Spleen (tissue), 11 donors: ENCODE data around the gene DYSF. TPM values are rescaled to one million over a fixed set of nuclear protein-coding genes. Genes with fewer than 3 reads are reported as not detected.

Experiments
- DNase-seq: peaks from one replicate; pipeline ENCODE4 v3.0.0-alpha.2; 2020
- H3K27ac ChIP-seq, 8 donors: fragments of 200-600 bp; sonication (generic) in 7 of 8; 1 replicate in 4 of 8; 2 replicates in 4 of 8; pipeline versions ENCODE4 v1.5.0 to v1.8.0; 2016 to 2021; ENCODE audit warnings: inconsistent platforms in 4 of 8, mild to moderate bottlenecking in 4 of 8, moderate library complexity in 1 of 8
- H3K27me3 ChIP-seq, 7 donors: fragments of 200-600 bp; sonication (generic) in 6 of 7; replicated peaks in 1 of 7; 1 replicate in 4 of 7; 2 replicates in 3 of 7; pipeline versions ENCODE4 v1.5.0 to v1.8.0; 2016 to 2021; ENCODE audit warnings: inconsistent platforms in 3 of 7, mild to moderate bottlenecking in 1 of 7
- H3K36me3 ChIP-seq, 6 donors: fragments of 200-600 bp; sonication (generic) in 5 of 6; 1 replicate in 4 of 6; 2 replicates in 2 of 6; pipeline versions ENCODE4 v1.5.0 to v1.8.0; 2016 to 2021; ENCODE audit warnings: inconsistent platforms in 2 of 6
- H3K4me1 ChIP-seq, 6 donors: fragments of 200-600 bp; sonication (generic) in 5 of 6; 1 replicate in 3 of 6; 2 replicates in 3 of 6; pipeline versions ENCODE4 v1.5.0 to v1.8.0; 2016 to 2021; ENCODE audit warnings: inconsistent platforms in 3 of 6
- H3K4me3 ChIP-seq, 8 donors: fragments of 200-600 bp; sonication (generic) in 7 of 8; 1 replicate in 4 of 8; 2 replicates in 4 of 8; pipeline versions ENCODE4 v1.5.0 to v1.8.0; 2016 to 2021; ENCODE audit warnings: inconsistent platforms in 4 of 8, mild to moderate bottlenecking in 4 of 8, moderate library complexity in 2 of 8
- H3K9me3 ChIP-seq, 8 donors: fragments of 200-600 bp; sonication (generic) in 7 of 8; 1 replicate in 4 of 8; 2 replicates in 4 of 8; pipeline versions ENCODE4 v1.5.0 to v1.8.0; 2016 to 2021; ENCODE audit warnings: inconsistent platforms in 4 of 8
- POLR2A ChIP-seq, 3 donors: fragments of 450-650 bp; IDR thresholded peaks; one replicate each; pipeline ENCODE4 v1.5.1; 2017; ENCODE audit warnings: antibody characterized with exemption in 3 of 3, mild to moderate bottlenecking in 1 of 3
- POLR2AphosphoS5 ChIP-seq, 3 donors: sonication (generic); formaldehyde crosslinking; IDR thresholded peaks; one replicate each; pipeline ENCODE4 v1.5.1; 2017; ENCODE audit warnings: antibody characterized with exemption in 3 of 3
- WGBS, 5 donors: extraction: QIAGEN DNeasy Blood & Tissue Kit in 3 of 5; methylation state at CpG; one replicate each; pipeline versions ENCODE4 v1.1.5 to v1.1.7; 2013 to 2018; 5-methylcytosine and 5-hydroxymethylcytosine counted together
- intact Hi-C: fragments of 100-400 bp; cut with DNase I; formaldehyde crosslinking; loops from one replicate; pipeline ENCODE4 v1.15.0; 2023; ENCODE audit warnings: low total_unique reads
- polyA plus RNA-seq, 3 donors: library from polyadenylated mRNA; stranded (reverse); fragments of 200-250 nt; gene quantifications; one replicate each; pipeline ENCODE4 v1.2.1, GENCODE V29; 2013
- total RNA-seq, 7 donors: library from RNA; depleted of rRNA in 3 of 7; stranded (reverse); fragments of >200 nt in 3 of 7; fragmentation: NEBNext Ultra II Directional in 4 of 7; extraction: Animal tissue kit (Norgen Biotek cat#: 25700) in 4 of 7; gene quantifications; one replicate each; pipeline versions ENCODE4 v1.1.0 to v1.2.1, GENCODE V29; 2016 to 2021
- TF ChIP-seq, protein P1 (sequence below), 11 experiments: fragments of 200-600 bp in 7 of 11; fragments of 450-650 bp in 4 of 11; sonication (generic) in 4 of 11; IDR thresholded peaks in 8 of 11; conservative IDR thresholded peaks in 3 of 11; 1 replicate in 7 of 11; 2 replicates in 4 of 11; pipeline versions ENCODE4 v1.4.0 to v1.8.0; 2016 to 2021; ENCODE audit warnings: antibody characterized with exemption in 11 of 11, inconsistent platforms in 4 of 11, mild to moderate bottlenecking in 1 of 11
- donor health status: healthy with polysubstance abuse.
- donor health status: DM: no; HTN: no; CAD: no; lungs with moderate emphysema.
- donor health status: DM: no; HTN: no; CAD: no.
- donor health status: Bipolar disorder and iron deficiency.
- donor health status: healthy.
- donor health status: DM: no; HTN: no; CAD: no.
- donor health status: DM: yes; HTN: yes; CAD: no.

Gene DYSF
- total and polyA plus RNA-seq, 10 donors = 4.0 to 287 (median 124) TPM

DNA sequence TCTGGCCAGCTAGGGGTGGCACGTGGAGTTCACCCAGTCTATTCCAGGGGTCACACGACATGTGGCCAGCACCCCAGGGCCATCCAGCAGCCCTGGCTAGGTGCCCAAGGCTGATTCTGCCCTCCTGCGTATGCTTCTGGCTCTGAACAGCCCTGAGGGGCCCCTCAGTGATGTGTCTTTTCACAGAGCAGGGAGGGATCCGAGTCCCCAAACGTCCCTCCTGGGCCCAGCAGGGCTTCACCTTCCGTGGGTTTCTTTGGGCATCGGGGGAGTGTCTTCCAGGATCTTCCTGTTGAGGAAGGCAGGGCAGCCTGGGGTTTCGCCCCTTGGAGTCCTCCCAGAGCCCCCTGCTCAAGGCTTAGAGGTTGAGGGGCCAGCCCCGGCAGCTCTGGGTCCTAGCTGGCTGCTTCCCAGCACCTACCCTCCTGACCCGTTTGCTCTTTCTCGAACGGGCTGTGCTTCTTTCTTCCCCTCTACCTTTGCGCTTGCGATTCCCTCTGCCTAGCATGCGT lies 165.9 kb downstream of the DYSF start:
- no peak for DNase-seq
- H3K9me3 ChIP-seq = no peaks in the 10 kb centered on the region
- H3K4me3 ChIP-seq = no peak overlapping the region
- WGBS, 5 donors = 71 to 78% (median 76%) methylated on average over 12 to 15 of the region's 15 CpGs
- H3K27me3 ChIP-seq = no peaks in the 10 kb centered on the region
- TF ChIP-seq POLR2AphosphoS5 (IDR thresholded peaks at IDR 0.05) = peak in 2 of 3 donors; percentile 52 to 65
- TF ChIP-seq POLR2A (IDR thresholded peaks at IDR 0.05) = no peak
- H3K4me1 ChIP-seq = peaks cover 11 to 39% (median 24%) of the 10 kb centered on the region in 6 donors
- peak overlapping the region in 1 of 8 donors; percentile 18 for H3K27ac ChIP-seq
- intact Hi-C loops = no loop called here
- peaks cover 0 to 57% (median 0%) of the 10 kb centered on the region in 6 donors for H3K36me3 ChIP-seq

DNA sequence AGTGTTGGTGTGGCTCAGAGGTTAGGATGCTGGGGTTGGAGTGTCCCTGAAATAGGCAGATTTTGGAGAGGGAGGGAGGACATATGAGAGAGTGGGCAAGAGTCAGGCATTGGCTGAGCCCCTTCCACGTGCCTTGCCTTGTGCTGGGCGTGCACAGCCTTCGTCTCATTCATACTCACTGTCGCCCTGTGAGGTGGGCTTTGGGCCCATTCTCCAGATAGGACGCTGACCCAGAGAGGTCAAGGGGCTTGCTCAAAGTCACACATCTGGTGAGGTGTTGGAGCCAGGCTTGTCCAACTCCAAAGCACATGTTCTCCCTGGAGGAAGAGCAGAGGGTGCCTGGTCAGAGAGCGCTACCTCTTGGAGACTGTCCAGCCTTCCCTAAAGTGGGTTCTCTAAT lies 166.8 kb downstream of the DYSF start:
- no peaks in the 10 kb centered on the region for H3K27me3 ChIP-seq
- no peak for TF ChIP-seq POLR2AphosphoS5 (IDR thresholded peaks at IDR 0.05)
- TF ChIP-seq, protein P1, sequence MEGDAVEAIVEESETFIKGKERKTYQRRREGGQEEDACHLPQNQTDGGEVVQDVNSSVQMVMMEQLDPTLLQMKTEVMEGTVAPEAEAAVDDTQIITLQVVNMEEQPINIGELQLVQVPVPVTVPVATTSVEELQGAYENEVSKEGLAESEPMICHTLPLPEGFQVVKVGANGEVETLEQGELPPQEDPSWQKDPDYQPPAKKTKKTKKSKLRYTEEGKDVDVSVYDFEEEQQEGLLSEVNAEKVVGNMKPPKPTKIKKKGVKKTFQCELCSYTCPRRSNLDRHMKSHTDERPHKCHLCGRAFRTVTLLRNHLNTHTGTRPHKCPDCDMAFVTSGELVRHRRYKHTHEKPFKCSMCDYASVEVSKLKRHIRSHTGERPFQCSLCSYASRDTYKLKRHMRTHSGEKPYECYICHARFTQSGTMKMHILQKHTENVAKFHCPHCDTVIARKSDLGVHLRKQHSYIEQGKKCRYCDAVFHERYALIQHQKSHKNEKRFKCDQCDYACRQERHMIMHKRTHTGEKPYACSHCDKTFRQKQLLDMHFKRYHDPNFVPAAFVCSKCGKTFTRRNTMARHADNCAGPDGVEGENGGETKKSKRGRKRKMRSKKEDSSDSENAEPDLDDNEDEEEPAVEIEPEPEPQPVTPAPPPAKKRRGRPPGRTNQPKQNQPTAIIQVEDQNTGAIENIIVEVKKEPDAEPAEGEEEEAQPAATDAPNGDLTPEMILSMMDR (IDR thresholded peaks at IDR 0.05 in 8 of 11, conservative IDR thresholded peaks at IDR 0.05 in 3 of 11) = no peak
- no peak for TF ChIP-seq POLR2A (IDR thresholded peaks at IDR 0.05)
- intact Hi-C loops = no loop called here
- H3K27ac ChIP-seq = no peak overlapping the region
- DNase-seq = no peak
- H3K9me3 ChIP-seq = no peaks in the 10 kb centered on the region
- H3K4me3 ChIP-seq = no peak overlapping the region
- peaks cover 5 to 31% (median 18%) of the 10 kb centered on the region in 6 donors for H3K4me1 ChIP-seq
- H3K36me3 ChIP-seq = peaks cover 0 to 48% (median 0%) of the 10 kb centered on the region in 6 donors
- 81 to 98% (median 95%) methylated on average over 5 to 6 of the region's 6 CpGs for WGBS, 5 donors

DNA sequence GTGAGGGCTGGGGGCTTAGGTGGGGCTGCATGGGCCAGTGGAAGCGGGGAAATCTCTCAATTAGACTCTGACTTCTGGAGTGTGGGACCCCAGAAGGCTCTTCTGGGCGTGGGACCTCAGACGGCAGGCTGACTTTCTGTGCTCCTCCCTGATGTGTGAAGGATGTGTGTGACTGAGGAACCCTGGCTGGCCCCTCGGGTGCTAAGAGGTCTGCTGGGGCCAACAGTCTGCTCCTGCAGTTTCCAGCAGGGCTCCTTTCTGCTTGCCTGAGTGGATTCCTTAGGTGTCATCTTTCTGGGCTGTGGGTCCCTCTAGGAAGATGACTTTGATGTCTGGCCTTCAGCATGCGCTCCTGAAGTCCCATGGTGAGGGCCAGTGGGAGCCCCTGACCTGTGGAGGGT lies 167.5 kb downstream of the DYSF start:
- Histone ChIP-seq H3K36me3 (peaks cover 0 to 41% (median 0%) of the 10 kb centered on the region in 6 donors), H3K27ac (no peak overlapping the region), H3K9me3 (no peaks in the 10 kb centered on the region), H3K4me1 (peaks cover 2 to 23% (median 12%) of the 10 kb centered on the region in 6 donors), H3K4me3 (no peak overlapping the region), H3K27me3 (no peaks in the 10 kb centered on the region)
- DNase-seq = no peak
- TF ChIP-seq POLR2A (IDR thresholded peaks at IDR 0.05) = no peak
- TF ChIP-seq POLR2AphosphoS5 (IDR thresholded peaks at IDR 0.05) = no peak
- TF ChIP-seq, protein P1 (IDR thresholded peaks at IDR 0.05 in 8 of 11, conservative IDR thresholded peaks at IDR 0.05 in 3 of 11) = no peak
- WGBS, 5 donors = 78 to 92% (median 82%) methylated on average over 5 of the region's 5 CpGs
- intact Hi-C loops = no loop called here

DNA sequence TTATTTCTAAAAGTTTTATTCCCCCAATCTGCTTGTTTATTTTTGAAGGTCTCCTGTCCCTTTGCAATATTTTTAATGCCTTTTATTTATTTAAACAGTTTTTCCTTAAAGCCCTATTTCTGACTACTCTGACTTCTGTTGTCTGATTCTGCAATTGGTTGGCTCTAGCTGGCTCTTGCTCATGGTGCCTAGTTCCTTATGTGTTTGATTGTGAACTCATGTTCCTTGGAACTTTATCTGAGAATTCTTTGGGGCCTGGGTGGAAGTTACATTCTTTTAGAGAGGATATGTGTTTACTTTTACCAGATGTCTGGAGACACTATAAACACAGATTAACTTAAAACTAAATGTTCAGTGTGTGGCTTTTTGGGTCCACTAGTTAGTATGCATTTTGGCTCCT lies 175.9 kb downstream of the DYSF start:
- intact Hi-C loops = no loop called here
- Histone ChIP-seq H3K27ac (peak overlapping the region in 6 of 8 donors; percentile 40 to 79 (median 48)), H3K27me3 (no peaks in the 10 kb centered on the region)

More for the DNA sequence above, 175.9 kb downstream of the DYSF start:
- no peaks in the 10 kb centered on the region for H3K9me3 ChIP-seq
- no peak overlapping the region for H3K4me3 ChIP-seq
- TF ChIP-seq, protein P1 (IDR thresholded peaks at IDR 0.05 in 8 of 11, conservative IDR thresholded peaks at IDR 0.05 in 3 of 11) = no peak
- no peak for TF ChIP-seq POLR2AphosphoS5 (IDR thresholded peaks at IDR 0.05)
- TF ChIP-seq POLR2A (IDR thresholded peaks at IDR 0.05) = no peak
- H3K36me3 ChIP-seq = no peaks in the 10 kb centered on the region
- peaks cover 0 to 44% (median 18%) of the 10 kb centered on the region in 6 donors for H3K4me1 ChIP-seq
- DNase-seq = no peak
